H9 (cell line): Measurements from ENCODE around the gene AGK. TPM values are rescaled to one million over a fixed set of nuclear protein-coding genes. Genes with fewer than 3 reads are reported as not detected.
A peak's percentile ranks its signal among the peaks of the same experiment; 100 is the strongest.

Experiments
- DNase-seq: peaks from one replicate; pipeline ENCODE4 v3.0.0-alpha.2; 2017
- H2AFZ ChIP-seq: one replicate; pipeline ENCODE4 v1.6.1; 2013; ENCODE audit warnings: mild to moderate bottlenecking, low read length, control low read depth, moderate library complexity
- H2AK5ac ChIP-seq: 2 replicates; pipeline ENCODE4 v1.6.1; 2013; ENCODE audit warnings: low read length, control low read depth, mixed read lengths; ENCODE audit not compliant: insufficient read length
- H2BK120ac ChIP-seq: one replicate; pipeline ENCODE4 v1.6.1; 2013; ENCODE audit warnings: low read depth, mild to moderate bottlenecking, low read length, control low read depth, inconsistent platforms; ENCODE audit not compliant: poor library complexity, severe bottlenecking
- H2BK12ac ChIP-seq: 2 replicates; pipeline ENCODE4 v1.6.1; 2013; ENCODE audit warnings: low read length, control low read depth, mixed read lengths, low read depth; ENCODE audit not compliant: insufficient read length
- H2BK15ac ChIP-seq: 2 replicates; pipeline ENCODE4 v1.6.1; 2013; ENCODE audit warnings: low read depth, low read length, control low read depth
- H2BK20ac ChIP-seq: one replicate; pipeline ENCODE4 v1.6.1; 2013; ENCODE audit warnings: low read depth, mild to moderate bottlenecking, low read length, control low read depth, inconsistent platforms; ENCODE audit not compliant: poor library complexity, severe bottlenecking
- H2BK5ac ChIP-seq: 2 replicates; pipeline ENCODE4 v1.6.1; 2013; ENCODE audit warnings: low read length, control low read depth, mixed read lengths; ENCODE audit not compliant: insufficient read length
- H3K14ac ChIP-seq: 2 replicates; pipeline ENCODE4 v1.6.1; 2013; ENCODE audit warnings: low read length, control low read depth; ENCODE audit not compliant: insufficient read depth
- H3K18ac ChIP-seq: 2 replicates; pipeline ENCODE4 v1.6.1; 2013; ENCODE audit warnings: low read depth, mild to moderate bottlenecking, mixed read lengths, low read length, control low read depth; ENCODE audit not compliant: insufficient read length
- H3K23ac ChIP-seq: 2 replicates; pipeline ENCODE4 v1.6.1; 2013; ENCODE audit warnings: low read length, control low read depth, mixed read lengths, low read depth; ENCODE audit not compliant: insufficient read length
- H3K23me2 ChIP-seq: 2 replicates; pipeline ENCODE4 v1.6.1; 2013; ENCODE audit warnings: low read depth, mild to moderate bottlenecking, mixed read lengths, low read length, control low read depth; ENCODE audit not compliant: insufficient read length, poor library complexity, severe bottlenecking
- H3K27ac ChIP-seq: 2 replicates; pipeline ENCODE4 v1.5.1; 2013; ENCODE audit warnings: low read length, control low read depth, mixed read lengths, low read depth; ENCODE audit not compliant: insufficient read length
- H3K27me3 ChIP-seq: 2 replicates; pipeline ENCODE4 v1.6.1; 2013; ENCODE audit warnings: low read length, control low read depth, inconsistent platforms; ENCODE audit not compliant: insufficient read depth
- H3K4ac ChIP-seq: 2 replicates; pipeline ENCODE4 v1.6.1; 2013; ENCODE audit warnings: low read depth, mild to moderate bottlenecking, control low read depth, inconsistent platforms, low read length, moderate library complexity
- H3K4me1 ChIP-seq: 2 replicates; pipeline ENCODE4 v1.6.1; 2013; ENCODE audit warnings: low read length, control low read depth, inconsistent platforms; ENCODE audit not compliant: insufficient read depth
- H3K4me2 ChIP-seq: 2 replicates; pipeline ENCODE4 v1.6.1; 2013; ENCODE audit warnings: low read length, control low read depth, mixed read lengths; ENCODE audit not compliant: insufficient read length, insufficient read depth
- H3K56ac ChIP-seq: 2 replicates; pipeline ENCODE4 v1.6.1; 2013; ENCODE audit warnings: low read depth, mild to moderate bottlenecking, mixed read lengths, low read length, control low read depth; ENCODE audit not compliant: insufficient read length
- H3K79me1 ChIP-seq: 2 replicates; pipeline ENCODE4 v1.6.1; 2013; ENCODE audit warnings: low read depth, mild to moderate bottlenecking, moderate library complexity, low read length, control low read depth, inconsistent platforms; ENCODE audit not compliant: insufficient read depth, poor library complexity, severe bottlenecking
- H3K79me2 ChIP-seq: 2 replicates; pipeline ENCODE4 v1.6.1; 2013; ENCODE audit warnings: low read length, control low read depth, inconsistent platforms; ENCODE audit not compliant: insufficient read depth
- H3K9ac ChIP-seq: 2 replicates; pipeline ENCODE4 v1.6.1; 2013; ENCODE audit warnings: low read length, control low read depth, mixed read lengths; ENCODE audit not compliant: insufficient read length; ENCODE audit errors: extremely low read depth
- H3K9me3 ChIP-seq: one replicate; pipeline ENCODE4 v1.6.1; 2013; ENCODE audit warnings: low read depth, low read length, inconsistent platforms; ENCODE audit not compliant: control insufficient read depth
- H3T11ph ChIP-seq: one replicate; pipeline ENCODE4 v1.6.1; 2013; ENCODE audit warnings: mild to moderate bottlenecking, low read length, control low read depth, inconsistent platforms
- H4K20me1 ChIP-seq: one replicate; pipeline ENCODE4 v1.6.1; 2013; ENCODE audit not compliant: control insufficient read depth, insufficient read length, insufficient read depth
- H4K5ac ChIP-seq: 2 replicates; pipeline ENCODE4 v1.6.1; 2013; ENCODE audit warnings: low read depth, mild to moderate bottlenecking, mixed read lengths, low read length, control low read depth; ENCODE audit not compliant: insufficient read length
- H4K8ac ChIP-seq: replicated peaks from 2 replicates; pipeline ENCODE4 v1.6.1; 2013; ENCODE audit warnings: low read length, control low read depth, mixed read lengths, low read depth; ENCODE audit not compliant: insufficient read length
- H4K91ac ChIP-seq: 2 replicates; pipeline ENCODE4 v1.6.1; 2013; ENCODE audit warnings: low read depth, mild to moderate bottlenecking, moderate library complexity, mixed read lengths, low read length, control low read depth; ENCODE audit not compliant: insufficient read length
- H3K27ac Mint-ChIP-seq, 3 experiments: 2 replicates in 2 of 3; 3 replicates in 1 of 3; pipeline ENCODE4 v1.8.0; 2020 to 2021; ENCODE audit warnings: mixed read lengths in 3 of 3, mild to moderate bottlenecking in 1 of 3, moderate library complexity in 1 of 3
- H3K27me3 Mint-ChIP-seq: 2 replicates; pipeline ENCODE4 v1.8.0; 2021; ENCODE audit warnings: low read depth, mild to moderate bottlenecking, moderate library complexity, mixed read lengths
- H3K36me3 Mint-ChIP-seq, 3 experiments: 2 replicates in 2 of 3; 3 replicates in 1 of 3; pipeline ENCODE4 v1.8.0; 2020 to 2021; ENCODE audit warnings: low read depth in 3 of 3, mixed read lengths in 3 of 3; ENCODE audit not compliant: insufficient read depth in 1 of 3
- H3K4me1 Mint-ChIP-seq, 2 experiments: 2 replicates each; pipeline ENCODE4 v1.8.0; 2020; ENCODE audit warnings: mixed read lengths in 2 of 2
- H3K4me3 Mint-ChIP-seq, 2 experiments: 2 replicates in 1 of 2; 3 replicates in 1 of 2; pipeline ENCODE4 v1.8.0; 2020 to 2021; ENCODE audit warnings: mild to moderate bottlenecking in 2 of 2, mixed read lengths in 2 of 2, moderate library complexity in 1 of 2
- H3K9me3 Mint-ChIP-seq, 2 experiments: 2 replicates in 1 of 2; 3 replicates in 1 of 2; pipeline ENCODE4 v1.8.0; 2020; ENCODE audit warnings: mild to moderate bottlenecking in 2 of 2, mixed read lengths in 2 of 2, moderate library complexity in 1 of 2
- WGBS: extraction: QIAGEN DNeasy Blood & Tissue Kit; methylation state at CpG from one replicate; pipeline ENCODE4 v1.1.7; 2013; ENCODE audit warnings: missing lambda C conversion rate, low lambda C conversion rate, mixed read lengths; ENCODE audit not compliant: insufficient read length; ENCODE audit errors: extremely low coverage; 5-methylcytosine and 5-hydroxymethylcytosine counted together
- total RNA-seq: library from RNA; stranded (reverse); gene quantifications from 2 replicates; pipeline ENCODE4 v1.2.1, GENCODE V29; 2021
- TF ChIP-seq, protein P1 (sequence below): fragments of 200-600 bp; sonication (generic); conservative IDR thresholded peaks from 3 replicates; pipeline ENCODE4 v1.8.0; 2021; ENCODE audit warnings: antibody characterized with exemption, mild to moderate bottlenecking

The AGK gene
- total RNA-seq, 1 experiment from 2014 or later, result 35.1 TPM

DNA sequence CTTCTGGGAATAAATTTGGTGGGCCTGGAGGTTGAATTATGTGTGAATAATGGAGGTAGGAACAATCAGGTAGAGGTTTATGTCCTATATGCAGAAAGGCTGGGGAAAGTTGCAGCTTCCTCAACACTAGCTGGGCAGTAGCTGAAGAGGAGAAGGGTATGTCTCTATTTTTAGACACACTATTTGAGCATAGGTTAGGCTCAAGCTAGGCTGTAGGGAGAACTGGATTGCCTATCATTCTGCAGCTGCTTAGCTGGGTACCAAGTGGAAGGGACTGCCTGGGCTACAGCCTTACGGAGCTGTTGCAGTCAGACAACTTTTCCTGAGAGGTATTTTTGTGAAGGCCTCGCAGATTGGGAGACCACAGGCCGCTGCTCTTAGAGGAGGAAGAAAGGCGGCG, 82.9 kb downstream of the AGK start:
- Mint-ChIP-seq H3K27ac (peak overlapping the region in 2 of 3 experiments; percentile 24 to 25; a peak in 2 of 7 replicates), H3K4me3 (no peak overlapping the region), H3K9me3 (no peaks in the 10 kb centered on the region), H3K4me1 (peaks cover 0 to 6% of the 10 kb centered on the region in 2 experiments; a peak in 2 of 4 replicates), H3K36me3 (peaks cover 1 to 9% (median 2%) of the 10 kb centered on the region in 3 experiments; a peak in 5 of 7 replicates), H3K27me3 (no peaks in the 10 kb centered on the region)
- no peaks in the 10 kb centered on the region for H3K79me1 ChIP-seq
- H2BK12ac ChIP-seq, result no peak overlapping the region
- H2BK120ac ChIP-seq, result no peak overlapping the region
- no peak overlapping the region for H3K14ac ChIP-seq
- no peak overlapping the region for H4K91ac ChIP-seq
- H4K5ac ChIP-seq, result no peak overlapping the region
- H2BK15ac ChIP-seq, result no peak overlapping the region
- no peak overlapping the region for H2BK20ac ChIP-seq
- no peak overlapping the region for H2BK5ac ChIP-seq
- no CpG with 5 or more reads among the region's 5 CpGs for WGBS
- H3K9ac ChIP-seq, result no peak overlapping the region
- H3K56ac ChIP-seq, result no peak overlapping the region
- no peaks in the 10 kb centered on the region for H4K20me1 ChIP-seq
- no peak overlapping the region for H2AK5ac ChIP-seq
- H3K4me1 ChIP-seq, result no peaks in the 10 kb centered on the region
- no peak for DNase-seq
- H3T11ph ChIP-seq, result no peak overlapping the region
- H2AFZ ChIP-seq, result no peak overlapping the region
- H3K9me3 ChIP-seq, result no peaks in the 10 kb centered on the region
- no peaks in the 10 kb centered on the region for H3K23me2 ChIP-seq
- no peak overlapping the region for H3K4ac ChIP-seq
- no peaks in the 10 kb centered on the region for H3K27me3 ChIP-seq
- no peak overlapping the region for H4K8ac ChIP-seq
- H3K79me2 ChIP-seq, result no peaks in the 10 kb centered on the region
- TF ChIP-seq, protein P1, sequence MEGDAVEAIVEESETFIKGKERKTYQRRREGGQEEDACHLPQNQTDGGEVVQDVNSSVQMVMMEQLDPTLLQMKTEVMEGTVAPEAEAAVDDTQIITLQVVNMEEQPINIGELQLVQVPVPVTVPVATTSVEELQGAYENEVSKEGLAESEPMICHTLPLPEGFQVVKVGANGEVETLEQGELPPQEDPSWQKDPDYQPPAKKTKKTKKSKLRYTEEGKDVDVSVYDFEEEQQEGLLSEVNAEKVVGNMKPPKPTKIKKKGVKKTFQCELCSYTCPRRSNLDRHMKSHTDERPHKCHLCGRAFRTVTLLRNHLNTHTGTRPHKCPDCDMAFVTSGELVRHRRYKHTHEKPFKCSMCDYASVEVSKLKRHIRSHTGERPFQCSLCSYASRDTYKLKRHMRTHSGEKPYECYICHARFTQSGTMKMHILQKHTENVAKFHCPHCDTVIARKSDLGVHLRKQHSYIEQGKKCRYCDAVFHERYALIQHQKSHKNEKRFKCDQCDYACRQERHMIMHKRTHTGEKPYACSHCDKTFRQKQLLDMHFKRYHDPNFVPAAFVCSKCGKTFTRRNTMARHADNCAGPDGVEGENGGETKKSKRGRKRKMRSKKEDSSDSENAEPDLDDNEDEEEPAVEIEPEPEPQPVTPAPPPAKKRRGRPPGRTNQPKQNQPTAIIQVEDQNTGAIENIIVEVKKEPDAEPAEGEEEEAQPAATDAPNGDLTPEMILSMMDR, result no peak
- H3K18ac ChIP-seq, result no peak overlapping the region
- H3K27ac ChIP-seq, result no peak overlapping the region
- no peak overlapping the region for H3K23ac ChIP-seq
- H3K4me2 ChIP-seq, result no peak overlapping the region
